GM13976 (cell line): ENCODE results near the gene GRIK3.

Experiments used
- DNase-seq: peaks from one replicate; pipeline ENCODE4 v3.0.0; 2012; ENCODE audit warnings: low spot score
- CTCF ChIP-seq: IDR thresholded peaks from 2 replicates; pipeline ENCODE4 v1.5.1; 2012; ENCODE audit warnings: borderline replicate concordance, mild to moderate bottlenecking; ENCODE audit not compliant: insufficient read depth; ENCODE audit errors: extremely low read depth, missing control alignments, control extremely low read depth
- in situ Hi-C: fragments of 300-500 bp; cut with MboI; formaldehyde crosslinking; loops from one replicate; pipeline ENCODE4 v1.12.0; 2022; ENCODE audit warnings: low sequenced_read_pairs, mixed read lengths, inconsistent platforms; ENCODE audit not compliant: unreplicated experiment

GRIK3 gene

DNA sequence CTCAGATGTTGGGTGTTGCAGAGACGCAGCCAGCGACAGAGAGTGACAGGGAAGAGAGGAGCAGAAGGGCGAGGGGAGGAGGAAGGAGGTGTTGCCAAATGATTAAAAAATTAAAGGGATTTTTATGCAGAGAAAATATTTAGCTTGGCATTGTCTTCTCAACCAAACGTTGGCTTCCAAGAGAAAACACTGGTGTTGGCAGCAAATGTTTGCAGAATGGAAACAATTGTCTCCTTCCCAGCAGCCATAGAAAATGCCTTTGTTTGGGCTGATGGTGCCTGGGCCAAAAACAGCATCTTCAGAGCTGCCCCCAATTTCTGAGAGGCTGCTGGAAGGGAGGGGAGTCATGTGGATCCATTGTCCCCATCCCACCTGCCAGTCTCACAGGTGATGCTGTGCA, 29.7 kb upstream of the GRIK3 start:
- in situ Hi-C loops: no loop called here
- TF ChIP-seq CTCF: no peak
- DNase-seq: no peak

- in situ Hi-C loops: no loop called here
- no peak for TF ChIP-seq CTCF
- DNase-seq: no peak
Measured at GRCh38 chr1:37059346-37059745, 25.0 kb upstream of the GRIK3 start.

DNA sequence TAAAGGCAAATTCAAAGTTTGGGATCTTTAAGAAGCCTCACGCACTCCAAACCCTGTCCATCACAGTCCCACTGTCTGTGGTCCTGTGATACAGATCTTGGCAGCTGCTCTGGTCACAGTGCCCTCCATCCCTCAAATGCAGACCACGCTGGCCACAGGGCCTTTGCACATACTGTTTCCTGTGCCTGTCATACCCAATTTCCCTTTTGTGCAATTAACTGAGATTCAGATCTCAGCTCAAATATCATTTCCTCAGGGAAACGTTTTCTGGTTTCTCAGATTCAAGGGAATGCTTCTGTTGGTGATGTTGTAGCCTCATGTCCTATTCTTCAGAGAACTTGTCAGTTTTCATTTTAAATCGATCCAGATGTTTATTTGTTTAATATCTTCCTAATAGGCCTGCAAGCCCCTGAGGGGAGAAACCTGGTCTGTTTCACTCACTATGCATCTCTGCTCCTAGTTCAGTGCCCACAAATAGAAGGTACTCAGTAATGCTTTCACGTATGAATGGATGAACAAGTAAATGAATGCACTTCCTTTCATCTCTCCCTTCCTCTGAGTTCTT, 24.2 kb upstream of the GRIK3 start:
- no peak for DNase-seq
- TF ChIP-seq CTCF: no peak
- in situ Hi-C loops: no loop called here

DNA sequence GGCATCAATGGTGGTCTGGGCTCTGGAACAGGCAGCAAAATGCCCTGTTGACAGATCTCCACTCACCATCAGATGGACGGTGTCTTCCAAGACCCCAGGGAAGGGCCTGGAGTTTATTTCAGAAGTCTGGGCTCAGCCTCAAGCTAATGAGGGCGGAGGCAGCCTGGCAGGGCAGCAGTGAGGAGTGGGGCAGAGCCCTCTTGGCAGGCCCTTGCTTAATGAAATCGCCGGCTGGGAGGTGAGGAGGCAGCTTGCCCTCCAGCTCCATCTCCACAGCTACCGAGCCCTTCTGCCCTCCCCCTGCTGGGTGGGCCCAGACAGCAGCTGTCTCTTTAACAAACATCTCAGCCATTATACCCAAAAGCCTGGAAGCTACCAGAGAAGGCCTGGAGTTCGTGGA, 22.0 kb upstream of the GRIK3 start:
- no peak for TF ChIP-seq CTCF
- in situ Hi-C loops: no loop called here
- DNase-seq: no peak

- in situ Hi-C loops: no loop called here
- DNase-seq: no peak
- TF ChIP-seq CTCF: no peak
Measured at GRCh38 chr1:37055631-37056030, 21.3 kb upstream of the GRIK3 start.

GRCh38 chr1:37053173-37053572, 18.9 kb upstream of the GRIK3 start:
- in situ Hi-C loops: no loop called here
- no peak for DNase-seq
- no peak for TF ChIP-seq CTCF

- no peak for TF ChIP-seq CTCF
- in situ Hi-C loops: no loop called here
- DNase-seq: no peak
Measured at GRCh38 chr1:37052120-37052519, 17.8 kb upstream of the GRIK3 start.
